Measurements from ENCODE around the gene KRTAP10-7.
"Not testable (repeated sequence)": the region's sequence is repeated elsewhere in the genome, so short reads cannot be mapped to it uniquely, and the experiment has no call there.

KRTAP10-7 gene, protein sequence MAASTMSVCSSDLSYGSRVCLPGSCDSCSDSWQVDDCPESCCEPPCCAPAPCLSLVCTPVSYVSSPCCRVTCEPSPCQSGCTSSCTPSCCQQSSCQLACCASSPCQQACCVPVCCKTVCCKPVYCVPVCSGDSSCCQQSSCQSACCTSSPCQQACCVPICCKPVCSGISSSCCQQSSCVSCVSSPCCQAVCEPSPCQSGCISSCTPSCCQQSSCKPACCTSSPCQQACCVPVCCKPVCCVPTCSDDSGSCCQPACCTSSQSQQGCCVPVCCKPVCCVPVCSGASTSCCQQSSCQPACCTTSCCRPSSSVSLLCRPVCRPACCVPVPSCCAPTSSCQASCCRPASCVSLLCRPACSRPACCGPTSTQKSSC

GRCh38 chr21:44600118-44600978, at the start of gene KRTAP10-7:
TSS of gene KRTAP10-7 (plus strand) at chr21:44600597. CDS start at chr21:44600622, 25 bp downstream.
- not testable (repeated sequence) for DNase-seq (ENCODE audit: low read depth in 3 of 3)

DNA sequence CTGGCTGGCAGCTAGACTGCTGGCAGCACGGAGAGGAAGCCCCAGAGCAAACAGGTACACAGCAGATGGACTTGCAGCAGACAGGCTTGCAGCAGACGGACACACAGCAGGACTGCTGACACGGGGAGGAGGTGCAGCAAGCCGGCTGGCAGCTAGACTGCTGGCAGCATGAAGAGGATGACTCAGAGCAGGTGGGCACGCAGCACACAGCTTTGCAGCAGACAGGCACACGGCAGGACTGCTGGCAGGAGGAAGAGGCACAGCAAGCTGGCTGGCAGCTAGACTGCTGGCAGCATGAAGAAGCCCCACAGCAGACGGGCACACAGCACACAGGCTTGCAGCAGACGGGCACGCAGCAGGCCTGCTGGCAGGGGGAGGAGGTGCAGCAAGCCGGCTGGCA, 49.6 kb upstream of the KRTAP10-7 start:
- DNase-seq (ENCODE audit: low read depth in 3 of 3): no peak

DNA sequence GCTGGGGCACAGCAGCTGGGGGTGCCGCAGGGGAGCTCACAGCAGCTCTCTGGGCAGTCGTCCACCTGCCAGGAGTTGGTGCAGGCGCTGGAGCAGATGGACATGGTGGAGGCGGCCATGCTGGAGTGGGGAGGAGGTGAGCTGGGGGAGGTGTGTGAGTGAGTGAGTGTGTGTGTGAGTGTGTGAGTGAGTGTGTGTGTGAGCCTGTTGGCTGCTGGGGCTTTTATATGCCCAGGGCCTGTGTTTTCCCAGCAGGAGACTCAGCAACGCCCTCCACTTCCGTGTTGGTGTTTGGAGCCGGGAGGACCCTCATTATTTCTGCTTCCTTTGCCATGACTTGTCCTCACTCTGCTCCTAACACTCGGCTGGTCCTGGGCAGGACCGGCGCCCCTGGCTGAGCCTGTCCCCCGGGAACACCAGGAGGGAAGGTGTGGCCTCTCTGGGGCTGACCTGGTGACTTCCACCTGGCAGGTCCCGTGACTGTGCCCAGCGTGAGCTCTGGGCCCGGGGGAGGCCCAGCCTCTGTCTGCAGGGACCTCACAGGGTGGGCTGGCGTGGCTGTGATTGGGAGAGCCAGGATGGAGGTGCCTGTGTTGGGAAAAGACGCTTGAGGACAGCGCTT, 48.9 kb upstream of the KRTAP10-7 start, which contains the start of gene KRTAP10-2:
Gene KRTAP10-2, minus strand, starts transcription at position 166 of the 622 bp plus-strand sequence. Its CDS starts 47 bp downstream, at position 119.
- no peak for DNase-seq (ENCODE audit: low read depth in 3 of 3)

GRCh38 chr21:44552136-44552535, 48.3 kb upstream of the KRTAP10-7 start:
- DNase-seq (ENCODE audit: low read depth in 3 of 3): no peak

- no peak for DNase-seq (ENCODE audit: low read depth in 3 of 3)
Measured at GRCh38 chr21:44552681-44553080, 47.7 kb upstream of the KRTAP10-7 start.

- no peak for DNase-seq (ENCODE audit: low read depth in 3 of 3)
Measured at GRCh38 chr21:44555200-44555875, 45.1 kb upstream of the KRTAP10-7 start.

- DNase-seq (ENCODE audit: low read depth in 3 of 3): no peak
Measured at GRCh38 chr21:44556879-44557278, 43.5 kb upstream of the KRTAP10-7 start.

- DNase-seq (ENCODE audit: low read depth in 3 of 3): no peak
Measured at GRCh38 chr21:44557491-44558328, 42.7 kb upstream of the KRTAP10-7 start.

DNA sequence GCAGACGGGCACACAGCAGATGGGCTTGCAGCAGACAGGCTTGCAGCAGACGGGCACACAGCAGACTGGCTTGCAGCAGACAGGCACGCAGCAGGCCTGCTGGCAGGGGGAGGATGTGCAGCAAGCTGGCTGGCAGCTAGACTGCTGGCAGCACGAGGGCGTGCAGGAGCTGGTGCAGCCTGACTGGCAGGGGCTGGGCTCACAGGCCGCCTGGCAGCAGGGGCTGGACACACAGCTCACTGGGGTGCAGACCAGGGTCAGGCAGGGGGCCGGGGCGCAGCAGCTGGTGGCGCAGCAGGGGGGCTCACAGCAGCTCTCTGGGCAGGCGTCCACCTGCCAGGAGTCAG, 42.1 kb upstream of the KRTAP10-7 start:
- DNase-seq (ENCODE audit: low read depth in 3 of 3): not testable (repeated sequence)

DNA sequence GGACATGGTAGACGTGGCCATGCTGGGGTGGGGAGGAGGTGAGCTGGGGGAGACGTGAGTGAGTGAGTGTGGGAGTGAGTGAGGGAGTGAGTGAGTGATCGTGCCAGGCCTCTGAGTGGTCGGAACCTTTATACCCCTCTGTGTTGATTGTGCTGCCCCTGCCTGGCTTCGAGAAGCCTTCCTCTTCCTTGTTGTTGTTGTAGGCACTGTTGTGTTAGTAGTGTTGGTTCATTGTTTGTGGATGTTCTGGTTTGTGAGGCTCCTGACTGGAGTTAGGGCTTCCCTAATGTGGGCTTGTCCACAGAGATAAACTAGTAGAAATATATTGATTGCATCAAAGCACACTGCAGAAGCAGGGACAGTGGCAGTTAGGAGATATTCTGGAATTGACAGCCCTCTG, 41.7 kb upstream of the KRTAP10-7 start, which contains the start of gene KRTAP10-3:
Gene KRTAP10-3, minus strand, starts transcription at position 101 of the 400 bp plus-strand sequence. Its CDS starts 80 bp downstream, at position 21.
- DNase-seq (ENCODE audit: low read depth in 3 of 3): no peak

GRCh38 chr21:44564099-44564498, 36.3 kb upstream of the KRTAP10-7 start:
- no peak for DNase-seq (ENCODE audit: low read depth in 3 of 3)

- no peak for DNase-seq (ENCODE audit: low read depth in 3 of 3)
Measured at GRCh38 chr21:44564886-44565598, 35.4 kb upstream of the KRTAP10-7 start.

DNA sequence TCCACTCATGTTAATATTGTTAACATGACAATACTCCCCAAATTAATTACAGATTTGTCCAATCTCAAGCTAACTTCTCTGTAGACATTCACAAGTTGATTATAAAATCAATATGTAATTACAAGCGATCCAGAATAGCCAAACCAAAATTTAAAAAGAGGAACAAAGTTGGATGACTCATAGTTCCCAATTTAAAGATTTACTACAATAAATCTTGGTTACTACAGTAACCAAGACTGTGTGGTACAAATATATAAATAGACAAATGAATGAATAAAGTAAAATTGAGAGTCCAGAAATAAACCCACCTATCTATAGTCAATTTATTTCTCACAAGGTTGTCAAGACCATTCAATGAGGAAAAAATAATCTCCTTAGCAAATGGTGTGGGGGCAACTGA, 34.0 kb upstream of the KRTAP10-7 start:
- no peak for DNase-seq (ENCODE audit: low read depth in 3 of 3)

DNA sequence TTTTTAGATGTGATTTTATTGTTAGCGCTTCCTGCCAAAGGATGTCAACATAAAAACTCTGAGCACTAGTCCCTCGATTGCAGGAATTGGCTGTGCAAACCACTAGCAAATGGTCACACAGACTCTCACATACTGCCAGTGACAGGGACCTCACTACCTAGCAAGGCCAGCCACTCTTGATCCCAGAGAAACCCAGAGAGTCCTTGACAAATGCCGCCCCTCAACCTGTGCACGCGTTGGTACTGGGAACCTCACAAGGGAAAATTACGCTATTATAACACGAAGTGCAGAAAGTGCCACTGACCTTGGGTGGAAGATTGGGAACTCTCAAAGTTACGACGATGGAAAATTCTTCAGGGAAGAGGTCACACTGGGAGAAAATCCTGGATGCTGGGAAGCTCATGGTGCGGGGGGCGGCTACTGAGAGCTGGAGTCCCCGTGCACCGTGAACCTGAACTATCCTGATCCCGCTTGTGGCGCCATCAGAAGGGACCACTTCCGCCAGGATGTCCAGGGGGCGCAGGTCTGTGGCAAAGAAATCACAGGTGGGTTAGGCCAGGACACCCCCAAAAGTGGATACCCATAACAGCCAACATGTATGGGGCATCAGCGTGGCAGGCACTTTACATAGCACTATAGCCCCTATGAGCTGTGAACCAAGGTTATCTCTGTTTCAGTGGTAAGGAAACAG, 32.8 kb upstream of the KRTAP10-7 start:
- no peak for DNase-seq (ENCODE audit: low read depth in 3 of 3)

DNA sequence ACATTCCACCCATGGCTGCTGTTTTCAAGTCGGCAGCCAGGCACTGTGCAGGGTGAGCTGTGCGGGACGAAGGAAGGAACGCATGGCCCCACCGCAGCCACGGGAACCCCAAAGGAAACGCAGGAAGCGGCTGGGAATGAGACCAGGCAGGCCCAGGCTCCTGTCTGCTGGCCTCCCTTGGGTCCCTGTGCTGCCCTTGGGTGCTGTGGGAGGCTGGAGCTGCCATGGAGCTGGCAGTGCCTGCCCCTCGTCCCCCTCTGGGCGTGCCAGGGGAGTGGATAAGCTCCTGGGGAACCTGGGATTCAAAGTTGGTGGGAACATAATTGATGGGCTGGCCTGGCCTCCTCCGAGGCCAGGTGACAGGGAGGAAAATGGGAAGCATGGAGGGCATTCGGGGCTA, 32.1 kb upstream of the KRTAP10-7 start:
- DNase-seq (ENCODE audit: low read depth in 3 of 3): no peak

DNA sequence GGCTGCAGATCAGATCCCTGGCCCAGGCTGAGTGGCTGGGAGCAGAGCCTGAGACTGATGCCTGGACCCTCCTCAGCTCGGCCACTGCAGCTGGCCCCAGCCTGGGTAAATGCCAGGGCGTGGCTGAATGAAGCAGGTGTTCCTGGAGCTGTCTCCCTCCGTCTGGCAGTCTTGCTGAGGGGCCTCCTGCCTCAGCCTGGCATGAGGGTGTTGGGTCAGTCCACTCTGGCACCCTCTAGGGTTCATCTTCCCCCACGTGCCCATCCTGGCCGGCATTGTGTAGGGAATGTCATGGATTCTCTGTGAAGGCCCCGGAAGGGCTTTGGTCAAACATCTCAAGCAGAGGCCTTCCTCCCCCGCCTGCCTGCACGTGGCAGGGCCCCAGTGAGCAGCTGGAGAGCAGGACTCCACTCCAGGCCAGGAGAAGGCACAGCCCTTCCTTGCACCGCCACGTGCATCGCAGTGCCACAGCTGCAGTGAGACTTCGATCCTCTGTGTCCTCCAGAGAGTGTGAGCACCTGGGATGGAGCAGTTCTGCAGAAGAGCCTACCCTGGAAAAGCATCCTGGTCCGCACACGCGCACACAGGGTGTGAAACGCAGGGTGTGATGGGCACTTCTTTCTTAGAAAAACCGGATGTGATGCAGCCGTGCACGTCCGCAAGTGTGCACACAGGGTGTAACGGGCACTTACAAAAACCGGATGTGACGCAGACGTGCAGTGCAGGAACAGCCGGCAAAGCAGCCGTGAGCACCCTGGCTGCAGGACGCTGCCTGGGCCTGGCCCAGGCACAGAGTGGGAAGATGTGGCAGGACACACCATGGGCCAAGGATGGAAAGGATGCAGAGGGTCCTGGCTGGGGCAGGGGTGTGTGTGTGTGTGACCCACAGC, 31.5 kb upstream of the KRTAP10-7 start:
- DNase-seq (ENCODE audit: low read depth in 3 of 3): no peak

DNA sequence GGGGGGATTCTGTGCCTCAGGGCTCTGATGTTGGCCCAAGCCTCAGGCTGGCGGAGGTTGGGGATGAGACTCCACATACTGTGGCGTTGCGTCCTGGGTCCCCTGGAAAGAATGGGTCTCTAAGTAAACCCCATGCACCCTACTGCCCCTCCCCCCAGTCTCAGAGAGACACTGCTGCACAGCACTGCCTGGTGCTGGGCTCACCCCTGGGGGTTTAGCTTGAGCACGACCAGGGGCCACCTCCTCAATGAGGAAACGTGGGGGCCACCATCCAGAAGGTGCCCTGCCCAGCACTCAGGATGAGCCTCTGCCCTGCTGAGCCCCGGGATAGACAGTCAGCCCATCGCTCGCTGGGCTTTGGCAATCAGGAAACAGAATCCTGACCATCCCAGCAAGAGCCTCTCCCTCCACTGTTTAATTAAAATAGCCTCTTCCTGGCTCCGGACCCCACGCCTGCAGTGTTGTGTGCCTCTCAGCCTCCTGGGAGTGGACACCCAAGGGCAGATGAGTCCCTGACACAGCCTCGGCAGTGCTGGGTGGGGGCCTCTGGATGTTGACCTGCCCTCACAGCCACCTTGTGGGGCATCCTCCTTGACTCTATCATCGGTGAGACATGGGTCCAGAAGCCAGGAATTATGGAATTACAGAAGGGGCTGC, 30.4 kb upstream of the KRTAP10-7 start:
- no peak for DNase-seq (ENCODE audit: low read depth in 3 of 3)

- DNase-seq (ENCODE audit: low read depth in 3 of 3): no peak
Measured at GRCh38 chr21:44571296-44571695, 29.1 kb upstream of the KRTAP10-7 start.
